ENCODE measurements around the gene CHRFAM7A.
"Not testable (repeated sequence)": the region's sequence is repeated elsewhere in the genome, so short reads cannot be mapped to it uniquely, and the experiment has no call there.

CHRFAM7A gene

GRCh38 chr15:30392766-30393663 is at the start of gene CHRFAM7A:
CHRFAM7A (minus strand) TSS chr15:30393540; CDS start chr15:30383351, 10,189 bp downstream.
- not testable (repeated sequence) for FAIRE-seq

- FAIRE-seq = not testable (repeated sequence)
Measured at GRCh38 chr15:30438348-30438747, 45.0 kb upstream of the CHRFAM7A start.

GRCh38 chr15:30435878-30436277 is 42.5 kb upstream of the CHRFAM7A start:
- not testable (repeated sequence) for FAIRE-seq

GRCh38 chr15:30420723-30421122 is 27.4 kb upstream of the CHRFAM7A start:
- FAIRE-seq = not testable (repeated sequence)

GRCh38 chr15:30414160-30414559 is 20.8 kb upstream of the CHRFAM7A start, which contains the start of gene GOLGA8R:
GOLGA8R (minus strand) TSS chr15:30414260; CDS start chr15:30414162, 98 bp downstream.
- FAIRE-seq = not testable (repeated sequence)

GRCh38 chr15:30407636-30408035 is 14.3 kb upstream of the CHRFAM7A start:
- not testable (repeated sequence) for FAIRE-seq

GRCh38 chr15:30398988-30399387 is 5.6 kb upstream of the CHRFAM7A start:
- not testable (repeated sequence) for FAIRE-seq

- not testable (repeated sequence) for FAIRE-seq
Measured at GRCh38 chr15:30393664-30393991, 288 bp upstream of the CHRFAM7A start.

- FAIRE-seq = not testable (repeated sequence)
Measured at GRCh38 chr15:30386318-30386887, 6.9 kb downstream of the CHRFAM7A start.

GRCh38 chr15:30377082-30377413 is 16.3 kb downstream of the CHRFAM7A start:
- FAIRE-seq = not testable (repeated sequence)

GRCh38 chr15:30376375-30377081 is 16.8 kb downstream of the CHRFAM7A start:
- not testable (repeated sequence) for FAIRE-seq

- not testable (repeated sequence) for FAIRE-seq
Measured at GRCh38 chr15:30375872-30376271, 17.5 kb downstream of the CHRFAM7A start.

GRCh38 chr15:30374862-30375261 is 18.5 kb downstream of the CHRFAM7A start:
- FAIRE-seq = not testable (repeated sequence)

- not testable (repeated sequence) for FAIRE-seq
Measured at GRCh38 chr15:30368271-30368670, 25.1 kb downstream of the CHRFAM7A start.

- not testable (repeated sequence) for FAIRE-seq
Measured at GRCh38 chr15:30367246-30367645, 26.1 kb downstream of the CHRFAM7A start.

GRCh38 chr15:30361404-30361803 is 31.9 kb downstream of the CHRFAM7A start:
- not testable (repeated sequence) for FAIRE-seq

GRCh38 chr15:30360990-30361389 is 32.4 kb downstream of the CHRFAM7A start:
- FAIRE-seq = not testable (repeated sequence)

- not testable (repeated sequence) for FAIRE-seq
Measured at GRCh38 chr15:30355043-30355442, 38.3 kb downstream of the CHRFAM7A start.

- FAIRE-seq = not testable (repeated sequence)
Measured at GRCh38 chr15:30349803-30350202, 43.5 kb downstream of the CHRFAM7A start.

- not testable (repeated sequence) for FAIRE-seq
Measured at GRCh38 chr15:30336584-30336983, 56.8 kb downstream of the CHRFAM7A start.

- FAIRE-seq = not testable (repeated sequence)
Measured at GRCh38 chr15:30334152-30334551, 59.2 kb downstream of the CHRFAM7A start.

- not testable (repeated sequence) for FAIRE-seq
Measured at GRCh38 chr15:30326145-30326544, 67.2 kb downstream of the CHRFAM7A start.

GRCh38 chr15:30321063-30321462 is 72.3 kb downstream of the CHRFAM7A start:
- not testable (repeated sequence) for FAIRE-seq
